NCI-H460 (cell line): ENCODE data around the gene TCOF1. TPM values are rescaled to one million over a fixed set of nuclear protein-coding genes. Genes with fewer than 3 reads are reported as not detected.
A peak's percentile ranks its signal among the peaks of the same experiment; 100 is the strongest.

Experiments used
- DNase-seq: peaks from one replicate; pipeline ENCODE4 v3.0.0-alpha.2; 2016; ENCODE audit warnings: low read depth; ENCODE audit errors: extremely low read depth
- polyA plus RNA-seq: library from polyadenylated mRNA; depleted of rRNA; stranded (reverse); fragments of >200 nt; gene quantifications from 2 replicates; pipeline ENCODE4 v1.2.3, GENCODE V29; 2014; cell fraction: nucleus; rRNA removed
- total RNA-seq: library from RNA; depleted of rRNA; stranded (reverse); fragments of >200 nt; shearing (Covaris generic); gene quantifications from 2 replicates; pipeline ENCODE4 v1.2.3, GENCODE V29; 2014; rRNA removed

Gene TCOF1
- total RNA-seq, result 39.9 and 46.4 TPM in 2 replicates
- polyA plus RNA-seq, result 77.4 and 103 TPM in 2 replicates

DNA sequence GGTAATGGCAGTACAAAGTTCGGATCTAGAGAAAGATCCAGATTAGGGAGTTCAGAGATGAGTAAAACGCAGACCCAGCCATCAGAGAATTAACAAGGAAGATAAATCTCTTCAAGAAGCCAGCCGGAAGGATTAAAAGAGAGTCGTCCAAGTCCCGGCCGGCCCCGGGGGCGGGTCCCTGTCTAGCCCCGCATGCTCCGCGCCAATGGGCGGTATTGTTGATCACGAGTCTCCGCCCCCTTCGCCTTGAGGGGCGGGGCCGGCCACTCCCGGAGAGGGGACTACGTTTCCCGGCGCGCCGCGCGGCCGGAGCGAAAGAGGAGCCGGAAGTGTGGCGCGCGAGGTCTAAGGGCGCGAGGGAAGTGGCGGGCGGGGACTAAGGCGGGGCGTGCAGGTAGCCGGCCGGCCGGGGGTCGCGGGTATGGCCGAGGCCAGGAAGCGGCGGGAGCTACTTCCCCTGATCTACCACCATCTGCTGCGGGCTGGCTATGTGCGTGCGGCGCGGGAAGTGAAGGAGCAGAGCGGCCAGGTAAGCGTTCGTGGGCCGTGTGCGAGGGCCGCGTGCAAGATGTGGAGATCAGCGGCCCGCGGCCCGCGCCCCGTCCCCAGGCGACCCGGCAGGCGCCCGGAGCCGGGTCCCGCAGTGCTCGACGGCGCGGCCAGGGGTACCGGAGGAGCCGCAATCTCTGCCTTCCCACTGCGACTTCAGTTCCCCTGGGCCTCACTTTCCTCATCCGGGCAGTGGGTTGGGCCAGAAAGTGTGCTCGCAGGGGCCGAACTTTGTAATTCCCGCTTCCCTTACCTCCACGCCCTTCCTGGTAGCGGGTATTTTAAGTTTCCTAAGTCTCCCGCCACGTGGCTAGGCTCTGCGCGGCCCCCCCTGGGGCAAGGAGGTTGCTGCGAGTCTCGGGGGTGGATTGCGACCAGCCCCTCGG is at the start of gene TCOF1:
Gene TCOF1, plus strand, starts transcription at position 372 of the 935 bp plus-strand sequence. Its CDS starts 50 bp downstream, at position 422.
- peak; percentile 94 for DNase-seq

DNA sequence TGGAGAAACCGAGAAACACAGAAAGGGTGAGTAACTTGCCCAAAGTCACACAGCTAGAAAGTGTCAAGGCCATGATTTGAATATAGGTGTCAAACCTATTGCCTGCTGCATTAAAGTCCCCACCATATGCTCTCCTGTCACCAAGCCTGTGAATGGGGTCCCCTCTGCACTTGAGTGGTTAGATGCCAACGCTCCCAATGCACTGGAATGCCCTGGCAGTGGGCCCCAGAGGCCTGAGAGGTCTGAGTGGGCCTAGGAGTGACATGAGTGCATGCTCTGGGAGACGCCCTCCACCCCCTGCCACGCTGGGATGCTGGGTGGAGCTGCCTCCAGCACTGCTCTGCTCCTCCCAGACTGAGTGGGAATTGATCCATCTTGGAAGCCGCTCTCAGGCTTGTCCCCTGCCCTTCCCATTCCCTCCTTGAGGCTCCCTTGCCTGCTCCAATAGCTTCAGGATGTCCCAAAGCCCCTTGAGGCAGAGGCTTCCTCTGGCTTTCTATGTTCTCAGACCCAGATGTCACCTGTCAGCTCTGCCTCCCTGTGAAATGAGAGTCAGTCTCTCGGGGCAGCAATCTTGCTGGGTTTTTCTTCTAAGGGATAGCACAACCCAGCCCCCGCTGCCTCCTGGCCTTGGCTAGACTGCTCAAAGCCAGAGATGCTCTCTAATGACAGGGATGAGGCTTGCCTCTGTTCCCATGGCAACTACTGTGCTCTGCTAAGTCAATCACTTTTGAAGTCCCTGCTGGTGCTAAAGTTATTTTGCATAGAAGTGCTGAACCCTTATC is 48.2 kb upstream of the TCOF1 start:
- DNase-seq, result no peak

DNA sequence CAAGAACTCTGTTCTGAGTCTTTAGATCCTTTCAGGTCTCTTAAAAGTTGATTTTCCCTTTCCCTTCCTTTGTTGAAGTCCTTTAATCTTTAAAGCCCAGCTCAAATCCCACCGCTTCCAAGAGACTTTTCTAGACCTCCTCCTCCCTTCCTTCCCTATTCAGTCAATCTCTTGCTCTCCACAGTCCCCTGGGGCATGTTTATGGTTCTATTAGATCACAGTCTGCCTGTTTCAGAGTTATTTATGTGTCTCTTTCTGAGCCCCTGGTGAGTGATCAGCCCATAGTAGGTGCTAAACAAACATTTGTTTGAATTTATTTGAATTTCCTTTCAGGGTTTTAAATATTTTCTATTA is 47.6 kb upstream of the TCOF1 start:
- DNase-seq, result no peak

- DNase-seq, result no peak
Observed at GRCh38 chr5:150310246-150310645, 47.3 kb upstream of the TCOF1 start.

- DNase-seq, result no peak
Observed at GRCh38 chr5:150311015-150311692, 46.3 kb upstream of the TCOF1 start.

- DNase-seq, result no peak
Observed at GRCh38 chr5:150312518-150312917, 45.0 kb upstream of the TCOF1 start.

- DNase-seq, result no peak
Observed at GRCh38 chr5:150313501-150313900, 44.0 kb upstream of the TCOF1 start.

DNA sequence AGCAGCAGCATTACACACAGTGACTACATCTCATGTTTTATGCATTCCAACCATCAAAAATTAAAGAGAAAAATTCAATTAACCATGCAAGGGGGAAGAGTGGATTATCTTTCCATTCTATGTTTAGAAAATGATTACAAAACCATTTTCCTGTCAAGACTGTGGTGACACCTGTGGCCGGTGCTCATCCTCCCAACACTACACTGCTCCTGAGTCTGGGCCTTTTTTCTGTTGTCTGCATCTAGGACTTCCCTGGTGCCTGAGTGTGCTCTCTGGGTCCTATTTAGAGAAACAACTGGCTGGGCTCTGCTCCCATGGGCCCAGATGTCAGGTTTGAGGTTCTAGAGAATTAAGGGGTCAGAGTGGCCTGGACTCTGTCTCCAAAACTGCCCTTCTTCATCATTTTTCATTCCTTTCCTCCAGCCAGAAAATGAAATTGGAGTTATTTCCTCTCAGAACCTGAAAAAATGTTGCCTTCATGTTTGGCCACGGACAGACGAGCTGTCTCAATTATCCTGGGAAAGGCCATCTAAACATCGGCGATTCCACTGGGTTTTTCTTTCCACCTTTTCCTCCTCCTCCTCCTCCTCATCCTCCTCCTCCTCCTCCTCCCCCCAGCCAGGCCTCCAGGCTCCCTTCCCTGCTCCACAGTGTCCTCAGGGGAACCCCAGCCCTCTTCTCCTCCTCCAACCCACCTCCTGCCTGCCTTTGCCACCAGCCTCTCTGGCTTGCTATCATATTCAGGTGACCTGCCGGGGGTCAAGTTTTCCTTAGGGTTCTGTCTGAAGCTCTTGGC is 43.4 kb upstream of the TCOF1 start:
- DNase-seq, result no peak

DNA sequence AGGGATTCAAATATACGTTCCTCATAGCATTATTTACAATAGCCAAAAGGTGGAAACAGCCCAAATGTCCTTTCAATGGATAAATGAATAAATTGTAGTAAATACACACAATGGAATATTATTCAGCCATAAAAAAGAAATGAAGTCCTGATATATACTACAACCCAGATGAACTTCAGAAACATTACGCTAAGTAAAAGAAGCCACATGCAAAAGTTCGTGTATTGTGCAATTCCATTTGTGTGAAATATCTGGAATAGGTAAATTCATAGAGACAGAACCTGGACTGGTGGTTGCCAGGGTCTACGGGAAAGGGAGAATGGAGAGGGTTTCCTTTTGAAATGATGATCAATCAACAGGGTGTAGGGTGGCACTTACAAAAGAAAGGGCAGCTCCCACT is 42.3 kb upstream of the TCOF1 start:
- no peak for DNase-seq

- DNase-seq, result no peak
Observed at GRCh38 chr5:150316320-150316719, 41.2 kb upstream of the TCOF1 start.

DNA sequence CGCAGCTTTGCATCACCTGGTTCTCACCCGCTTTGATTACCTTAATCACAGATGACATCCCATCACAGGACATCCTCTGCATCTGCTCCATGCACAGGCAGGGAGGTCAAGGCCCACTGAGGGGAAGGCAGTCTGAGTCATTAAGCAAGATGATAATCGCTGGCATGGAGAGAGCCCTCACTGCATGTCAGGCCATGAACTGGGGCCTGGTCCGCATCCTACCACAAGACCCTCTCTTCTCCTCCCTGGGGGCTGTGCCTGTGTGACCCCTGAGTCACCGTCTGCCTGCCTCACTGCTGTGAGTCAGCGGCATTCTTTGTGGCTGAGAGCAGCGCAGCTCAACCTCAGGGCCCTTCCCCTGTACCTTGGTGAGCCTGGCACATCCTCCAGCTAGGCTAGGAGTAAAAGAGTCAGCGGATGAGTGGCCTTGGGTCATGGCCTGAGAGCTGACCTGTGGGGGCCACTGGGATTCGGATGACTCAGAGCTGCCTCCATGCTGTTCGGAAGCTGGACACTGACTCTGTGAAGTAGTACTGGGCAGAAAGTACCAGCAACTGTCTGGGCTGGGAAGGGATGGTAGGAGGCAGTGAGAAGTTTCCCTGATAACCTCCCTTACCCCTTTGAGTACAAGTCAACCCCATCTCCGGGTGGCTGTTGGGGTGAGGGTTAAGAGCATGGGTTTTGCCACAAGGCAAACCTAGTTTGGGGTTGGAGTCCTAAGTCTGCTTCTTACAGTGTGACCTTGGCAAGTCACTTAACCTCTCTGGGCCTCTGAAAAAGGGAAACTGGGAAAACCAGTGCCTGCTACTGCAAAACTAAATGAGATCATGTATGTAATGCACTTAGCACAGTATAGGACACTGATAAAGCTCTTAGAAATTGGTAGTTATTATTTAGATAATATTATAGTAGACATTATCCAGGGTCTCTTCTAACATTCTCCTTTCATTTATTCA is 40.2 kb upstream of the TCOF1 start:
- peak; percentile 34 for DNase-seq

DNA sequence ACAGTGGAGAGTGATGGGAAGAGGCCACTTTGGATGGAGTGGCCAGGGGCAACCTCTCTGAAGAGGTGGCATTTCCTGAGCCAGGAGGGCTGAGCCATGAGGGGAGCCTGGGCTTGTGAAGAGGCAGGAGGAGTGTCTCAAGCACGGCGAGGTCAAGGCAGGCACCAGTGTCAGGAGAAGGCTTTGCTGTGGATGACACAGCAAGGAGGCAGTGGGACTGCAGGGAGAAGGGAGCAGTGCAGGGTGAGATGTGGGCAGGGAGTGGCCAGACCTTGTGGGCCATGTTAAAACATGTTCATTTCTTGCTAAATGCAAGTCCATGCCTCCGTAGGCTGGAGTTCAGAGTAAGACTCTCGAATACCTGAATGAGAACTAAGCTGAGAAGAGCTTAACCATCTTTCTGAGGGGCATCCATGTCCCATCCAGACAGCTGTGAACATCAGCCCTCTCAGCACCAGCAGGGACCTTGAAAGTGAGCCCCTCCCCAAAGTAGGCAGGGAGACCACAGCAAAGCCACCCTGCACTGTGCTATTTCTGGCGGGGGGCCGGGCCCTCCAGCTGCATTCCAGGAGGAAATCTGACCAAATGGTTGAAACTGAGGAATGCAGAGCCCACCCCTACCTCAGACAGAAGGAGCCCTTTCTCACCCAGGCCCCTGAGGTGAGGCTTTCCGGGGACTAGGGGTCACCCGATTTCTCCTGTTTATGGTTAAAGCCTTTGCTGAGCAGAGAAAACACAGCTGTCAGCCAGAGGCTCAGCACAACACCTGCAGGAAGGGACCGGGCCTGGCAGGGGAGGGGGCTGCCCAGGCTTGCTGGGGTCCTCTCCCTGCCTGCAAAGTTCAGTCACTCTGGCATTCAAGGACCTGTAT is 38.6 kb upstream of the TCOF1 start:
- no peak for DNase-seq

DNA sequence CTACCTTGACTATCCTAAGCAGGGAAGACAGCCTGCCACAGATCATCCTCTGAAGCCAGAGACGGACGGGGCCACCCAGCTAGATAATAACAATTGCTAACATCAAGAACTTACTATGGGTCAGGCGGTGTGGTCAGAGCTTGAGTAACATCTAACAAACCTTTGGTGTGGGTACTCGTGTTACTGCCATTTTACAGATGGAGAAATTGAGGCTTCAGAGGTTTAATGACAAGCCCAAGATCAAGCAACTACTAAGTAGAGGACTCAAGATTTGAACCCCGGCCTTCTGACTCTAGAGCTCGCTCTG is 38.1 kb upstream of the TCOF1 start:
- DNase-seq, result no peak

DNA sequence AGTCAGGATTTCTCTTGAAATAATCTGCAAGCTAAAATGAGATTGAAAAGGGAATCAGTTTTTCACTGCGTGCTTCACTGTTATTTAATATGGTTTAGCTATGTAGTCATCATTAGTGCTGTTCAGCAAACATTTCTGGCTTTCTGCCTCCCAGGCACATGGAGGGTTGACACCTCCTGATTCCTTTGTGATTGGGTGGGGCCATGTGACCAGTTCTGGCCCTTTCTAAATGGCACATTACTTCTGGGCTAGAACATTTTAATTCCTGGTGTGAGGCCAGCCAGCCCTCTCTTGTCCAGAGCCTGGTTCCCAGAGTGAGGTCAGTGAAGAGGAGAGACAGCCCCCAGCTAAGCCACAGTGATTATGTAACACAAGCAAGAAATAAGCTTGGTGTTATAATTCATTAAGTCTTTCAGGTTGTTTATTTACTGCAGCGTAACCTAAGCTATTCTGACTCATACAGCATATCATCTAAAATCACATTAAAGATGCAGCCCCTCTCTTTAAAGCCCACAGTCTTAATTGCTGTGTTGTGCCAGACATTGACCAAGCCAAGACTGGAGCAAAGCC is 37.4 kb upstream of the TCOF1 start:
- no peak for DNase-seq

- DNase-seq, result no peak
Observed at GRCh38 chr5:150321211-150321610, 36.3 kb upstream of the TCOF1 start.

DNA sequence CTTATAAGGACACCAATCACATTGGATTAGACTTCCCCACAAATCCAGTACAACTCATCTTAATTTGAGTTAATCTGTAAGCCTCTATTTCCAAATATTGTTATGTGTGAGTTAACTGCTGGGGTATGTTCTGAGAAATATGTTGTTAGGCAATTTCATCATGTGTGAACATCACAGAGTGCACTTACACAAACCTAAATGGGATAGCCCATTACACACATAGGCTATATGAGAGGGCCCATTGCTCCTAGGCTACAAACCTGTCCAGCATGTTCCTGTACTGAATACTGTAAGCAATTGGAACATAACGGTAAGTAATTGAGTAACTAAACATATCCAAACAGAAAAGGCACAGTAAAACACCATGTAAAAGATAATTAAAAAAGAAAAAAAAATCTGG is 35.7 kb upstream of the TCOF1 start:
- no peak for DNase-seq

GRCh38 chr5:150322202-150322601 is 35.3 kb upstream of the TCOF1 start:
- DNase-seq, result no peak

DNA sequence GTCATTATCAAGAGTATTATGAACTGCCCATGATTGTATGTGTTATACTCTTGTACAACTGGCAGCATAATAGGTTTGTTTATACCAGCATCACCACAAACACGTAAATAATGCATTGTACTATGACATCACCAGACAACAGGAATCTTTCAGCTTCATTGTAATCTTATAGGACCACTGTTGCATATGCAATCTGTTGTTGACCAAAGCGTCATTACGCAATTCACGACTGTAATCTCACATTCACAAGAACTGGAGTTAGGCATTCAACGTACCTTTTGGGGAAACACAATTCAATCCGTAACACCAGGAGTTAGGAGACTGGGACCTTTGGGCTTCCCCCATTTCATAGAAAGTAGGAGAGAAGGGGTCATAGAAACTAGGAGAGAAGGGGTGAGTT is 34.4 kb upstream of the TCOF1 start:
- no peak for DNase-seq
